Chondrocyte (in vitro differentiated cells): Measurements from ENCODE around the gene HES6. TPM values are rescaled to one million over a fixed set of nuclear protein-coding genes. Genes with fewer than 3 reads are reported as not detected.
A peak's percentile ranks its signal among the peaks of the same experiment; 100 is the strongest.

Experiments used
- DNase-seq: peaks from one replicate; pipeline ENCODE4 v3.0.0; 2021; ENCODE audit warnings: mixed read lengths, low spot score
- H3K27ac Mint-ChIP-seq: one replicate; pipeline ENCODE4 v1.8.0; 2021; ENCODE audit warnings: mild to moderate bottlenecking, moderate library complexity, mixed read lengths; ENCODE audit not compliant: unreplicated experiment
- H3K27me3 Mint-ChIP-seq: 2 replicates; pipeline ENCODE4 v1.8.0; 2021; ENCODE audit warnings: low read depth, mixed read lengths
- H3K36me3 Mint-ChIP-seq: 2 replicates; pipeline ENCODE4 v1.8.0; 2021; ENCODE audit warnings: low read depth, mixed read lengths
- H3K4me1 Mint-ChIP-seq: 2 replicates; pipeline ENCODE4 v1.8.0; 2021; ENCODE audit warnings: low read depth, mild to moderate bottlenecking, mixed read lengths
- H3K4me3 Mint-ChIP-seq: one replicate; pipeline ENCODE4 v1.8.0; 2021; ENCODE audit warnings: mild to moderate bottlenecking, moderate library complexity, mixed read lengths; ENCODE audit not compliant: unreplicated experiment
- H3K9me3 Mint-ChIP-seq: 2 replicates; pipeline ENCODE4 v1.8.0; 2021; ENCODE audit warnings: low read depth, mixed read lengths
- CTCF ChIP-seq: fragments of 200-600 bp; sonication (generic); IDR thresholded peaks from 2 replicates; pipeline ENCODE4 v1.5.0; 2021; ENCODE audit warnings: antibody characterized with exemption, mild to moderate bottlenecking, moderate library complexity
- total RNA-seq: library from RNA; stranded (reverse); gene quantifications from 3 replicates; pipeline ENCODE4 v1.2.1, GENCODE V29; 2021

The HES6 gene
- total RNA-seq, 1 donor from 2014 or later, result 16.2 TPM

DNA sequence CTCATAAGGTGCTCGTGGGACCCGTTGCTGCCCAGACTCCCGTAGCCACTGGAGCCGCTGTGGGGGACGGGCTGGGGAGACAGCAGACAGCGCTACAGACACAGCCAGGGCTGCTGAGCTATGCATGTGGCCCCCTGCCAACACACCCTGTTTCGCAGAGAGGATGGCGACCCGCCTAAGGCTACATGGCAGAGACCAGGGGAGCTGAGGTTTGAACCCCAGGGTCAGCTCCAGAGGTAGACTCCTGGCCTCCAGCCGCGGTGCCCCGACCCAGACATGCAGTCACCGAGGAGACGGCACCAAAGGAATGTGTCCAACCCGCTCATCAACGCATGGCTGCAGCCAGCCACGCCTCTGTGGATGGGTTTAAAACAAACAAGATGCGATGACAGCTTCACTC lies 21.0 kb upstream of the HES6 start:
- no peak for TF ChIP-seq CTCF
- Mint-ChIP-seq H3K4me3 (no peak overlapping the region), H3K36me3 (no peaks in the 10 kb centered on the region), H3K9me3 (no peaks in the 10 kb centered on the region), H3K4me1 (peaks cover 37% of the 10 kb centered on the region), H3K27ac (peak overlapping the region; percentile 2), H3K27me3 (no peaks in the 10 kb centered on the region)
- DNase-seq, result peak; percentile 95

DNA sequence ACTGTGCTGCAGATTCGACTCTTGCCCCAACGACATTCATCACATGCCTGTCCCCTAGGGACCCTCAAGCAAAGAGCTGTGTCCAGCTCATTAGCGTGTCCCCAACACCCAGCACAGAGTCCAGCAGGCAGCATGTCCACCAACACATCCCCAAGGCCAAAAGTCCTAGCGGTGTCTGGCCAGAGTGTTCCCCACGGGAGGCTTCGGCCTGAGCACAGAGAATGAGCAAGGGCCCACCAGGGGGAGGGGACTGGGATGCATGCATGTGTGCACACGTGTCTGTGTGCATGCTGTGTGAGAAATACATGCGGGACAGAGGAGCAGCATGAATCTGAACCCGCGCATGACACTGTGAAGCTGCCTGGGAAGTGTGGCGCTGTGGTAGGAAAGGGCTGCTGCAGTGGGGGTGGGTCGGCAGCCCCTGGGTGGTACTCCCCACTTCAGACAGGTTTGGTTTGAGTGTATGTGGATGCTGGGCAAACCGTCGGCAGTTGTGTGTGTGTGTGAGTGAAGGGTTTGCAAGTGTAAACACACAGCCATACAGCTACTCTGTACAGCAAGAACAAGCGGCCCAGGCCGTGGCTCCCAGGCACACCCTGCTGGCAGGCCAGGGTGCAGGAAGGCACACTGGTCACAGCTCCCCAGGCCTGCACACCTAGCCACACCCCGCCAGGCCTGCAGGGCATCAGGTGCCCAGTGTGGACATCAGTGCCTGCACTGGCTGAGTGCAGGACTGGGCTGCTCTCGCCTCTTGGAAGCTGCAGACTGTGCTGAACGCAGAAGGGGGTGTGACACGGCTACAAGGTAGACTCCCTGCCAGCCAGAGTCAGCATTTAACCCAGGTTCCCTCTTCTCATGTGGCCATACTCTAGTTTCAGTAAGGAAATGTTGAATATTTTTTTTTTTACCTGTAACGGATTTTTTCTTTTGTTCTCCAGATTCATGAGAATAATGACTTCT lies 19.5 kb upstream of the HES6 start:
- H3K4me1 Mint-ChIP-seq, result peaks cover 37% of the 10 kb centered on the region
- H3K4me3 Mint-ChIP-seq, result no peak overlapping the region
- TF ChIP-seq CTCF, result peak; percentile 54
- H3K27me3 Mint-ChIP-seq, result no peaks in the 10 kb centered on the region
- peaks cover 2% of the 10 kb centered on the region for H3K36me3 Mint-ChIP-seq
- H3K27ac Mint-ChIP-seq, result no peak overlapping the region
- H3K9me3 Mint-ChIP-seq, result no peaks in the 10 kb centered on the region
- DNase-seq, result peak; percentile 87

- Mint-ChIP-seq H3K4me3 (no peak overlapping the region), H3K4me1 (peaks cover 30% of the 10 kb centered on the region), H3K9me3 (no peaks in the 10 kb centered on the region), H3K27ac (no peak overlapping the region), H3K27me3 (no peaks in the 10 kb centered on the region), H3K36me3 (peaks cover 3% of the 10 kb centered on the region)
- DNase-seq, result peak; percentile 57
- TF ChIP-seq CTCF, result no peak
Measured at GRCh38 chr2:238257786-238258700, 18.2 kb upstream of the HES6 start.

DNA sequence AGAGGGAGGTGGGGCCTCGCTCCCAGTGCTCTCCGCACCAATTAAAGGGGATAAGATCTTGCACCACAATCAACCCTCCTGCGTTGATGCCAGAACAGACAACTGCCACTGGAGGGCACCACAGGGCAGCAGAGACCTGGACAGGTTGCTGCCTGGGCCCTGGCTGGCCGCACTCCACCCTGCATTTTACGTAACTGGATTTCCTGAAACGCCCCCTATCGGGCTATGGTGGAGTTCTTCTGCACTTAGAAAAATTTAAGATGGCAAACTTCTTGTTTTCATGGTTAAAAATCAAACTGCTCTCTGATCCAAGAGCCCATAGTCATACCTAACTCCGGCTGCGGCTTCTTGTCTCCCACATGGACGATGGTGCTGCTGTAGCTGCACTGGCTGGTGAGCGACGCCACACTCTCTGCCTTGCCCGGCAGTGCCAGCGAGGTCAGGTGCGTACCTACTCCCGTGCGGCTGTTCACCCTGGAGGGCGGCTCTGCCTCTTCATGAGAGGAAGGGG lies 16.8 kb upstream of the HES6 start:
- DNase-seq, result peak; percentile 64
- Mint-ChIP-seq H3K4me1 (peaks cover 18% of the 10 kb centered on the region), H3K27ac (no peak overlapping the region), H3K9me3 (no peaks in the 10 kb centered on the region), H3K27me3 (no peaks in the 10 kb centered on the region), H3K36me3 (peaks cover 4% of the 10 kb centered on the region), H3K4me3 (no peak overlapping the region)
- TF ChIP-seq CTCF, result peak; percentile 86

- Mint-ChIP-seq H3K9me3 (no peaks in the 10 kb centered on the region), H3K4me1 (peaks cover 14% of the 10 kb centered on the region), H3K4me3 (no peak overlapping the region), H3K27ac (no peak overlapping the region), H3K36me3 (peaks cover 4% of the 10 kb centered on the region), H3K27me3 (no peaks in the 10 kb centered on the region)
- peak; percentile 40 for DNase-seq
- no peak for TF ChIP-seq CTCF
Measured at GRCh38 chr2:238256111-238256510, 16.3 kb upstream of the HES6 start.
